Measurements from ENCODE around the gene DEFB119.
"Not testable (repeated sequence)": the region's sequence is repeated elsewhere in the genome, so short reads cannot be mapped to it uniquely, and the experiment has no call there.

Gene DEFB119

DNA sequence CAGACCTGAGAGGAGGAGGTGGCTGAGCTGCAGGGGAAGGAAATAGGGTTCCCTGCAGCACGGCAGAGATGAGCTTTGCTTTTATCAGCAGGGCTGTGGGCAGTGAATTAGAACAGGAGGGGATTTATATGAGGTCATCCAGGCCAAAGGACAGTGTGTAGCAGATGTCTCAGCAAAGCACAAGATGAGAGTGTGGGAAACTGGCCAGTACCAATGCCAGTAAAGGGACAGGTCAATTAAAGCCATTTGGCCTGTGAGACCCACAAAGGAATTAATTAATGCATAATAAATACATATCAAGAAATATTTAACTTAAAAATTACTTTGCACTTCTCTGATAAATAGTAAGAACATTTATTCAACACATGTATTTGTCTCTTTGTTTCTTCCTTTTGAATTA, at the start of gene DEFB119:
Gene DEFB119, minus strand, starts transcription at position 101 of the 400 bp plus-strand sequence. CDS start 107 bp downstream, outside the sequence.
- DNase-seq, result no peak

DNA sequence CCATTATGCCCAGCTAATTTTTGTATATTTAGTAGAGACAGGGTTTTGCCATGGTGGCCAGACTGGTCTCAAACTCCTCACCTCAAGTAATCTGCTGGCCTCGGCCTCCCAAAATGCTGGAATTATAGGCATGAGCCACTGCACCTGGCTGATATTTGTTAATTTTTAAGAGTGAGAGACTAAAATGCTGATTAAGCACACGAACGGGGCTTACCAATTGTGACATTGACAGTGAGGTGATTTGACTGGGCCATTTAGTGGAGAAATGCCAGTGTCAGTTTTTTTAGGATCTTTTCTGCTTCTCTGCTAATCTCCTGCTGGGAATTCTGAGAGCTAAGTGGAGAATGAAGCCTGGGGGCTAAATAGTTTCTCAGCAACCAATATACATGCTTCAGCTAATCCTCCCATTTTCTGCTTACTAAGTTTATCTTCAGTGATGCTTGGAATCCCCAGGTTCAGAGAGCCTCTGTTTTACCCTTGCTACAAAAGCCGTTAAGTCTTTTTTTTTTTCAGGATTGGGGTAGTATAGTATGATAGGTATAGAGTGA, 40.3 kb upstream of the DEFB119 start:
- DNase-seq, result no peak

GRCh38 chr20:31427576-31427975, 37.2 kb upstream of the DEFB119 start:
- not testable (repeated sequence) for DNase-seq

DNA sequence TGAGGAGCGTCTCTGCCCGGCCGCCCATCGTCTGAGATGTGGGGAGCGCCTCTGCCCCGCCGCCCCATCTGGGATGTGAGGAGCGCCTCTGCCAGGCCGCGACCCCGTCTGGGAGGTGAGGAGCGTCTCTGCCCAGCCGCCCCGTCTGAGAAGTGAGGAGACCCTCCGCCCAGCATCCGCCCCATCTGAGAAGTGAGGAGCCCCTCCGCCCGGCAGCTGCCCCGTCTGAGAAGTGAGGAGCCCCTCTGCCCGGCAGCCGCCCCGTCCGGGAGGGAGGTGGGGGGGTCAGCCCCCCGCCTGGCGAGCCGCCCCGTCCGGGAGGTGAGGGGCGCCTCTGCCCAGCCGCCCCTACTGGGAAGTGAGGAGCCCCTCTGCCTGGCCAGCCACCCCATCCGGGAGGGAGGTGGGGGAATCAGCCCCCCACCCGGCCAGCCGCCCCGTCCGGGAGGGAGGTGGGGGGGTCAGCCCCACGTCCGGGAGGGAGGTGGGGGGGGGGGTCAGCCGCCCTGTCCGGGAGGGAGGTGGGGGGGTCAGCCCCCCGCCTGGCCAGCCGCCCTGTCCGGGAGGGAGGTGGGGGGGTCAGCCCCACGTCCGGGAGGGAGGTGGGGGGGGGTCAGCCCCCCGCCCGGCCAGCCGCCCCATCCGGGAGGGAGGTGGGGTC, 36.6 kb upstream of the DEFB119 start:
- DNase-seq, result not testable (repeated sequence)

DNA sequence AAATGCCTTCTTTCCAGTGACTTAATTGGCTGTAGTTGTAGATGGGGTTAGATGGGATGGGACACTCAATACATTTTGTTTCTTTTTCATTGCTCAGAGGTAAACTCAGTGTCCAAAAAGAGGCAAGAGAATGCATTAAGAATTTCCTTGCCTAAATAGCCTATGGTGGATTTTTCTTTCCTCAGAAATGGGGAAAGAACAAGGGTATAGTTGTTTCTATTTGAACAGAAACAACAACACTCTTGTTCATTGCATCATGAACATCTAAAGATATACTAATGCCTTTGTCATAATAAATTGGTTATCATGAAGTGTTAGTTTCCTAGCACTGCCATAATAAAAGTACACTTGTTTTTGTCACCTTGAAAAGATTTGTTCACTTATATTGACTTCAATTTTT, 35.4 kb upstream of the DEFB119 start:
- DNase-seq, result no peak

DNA sequence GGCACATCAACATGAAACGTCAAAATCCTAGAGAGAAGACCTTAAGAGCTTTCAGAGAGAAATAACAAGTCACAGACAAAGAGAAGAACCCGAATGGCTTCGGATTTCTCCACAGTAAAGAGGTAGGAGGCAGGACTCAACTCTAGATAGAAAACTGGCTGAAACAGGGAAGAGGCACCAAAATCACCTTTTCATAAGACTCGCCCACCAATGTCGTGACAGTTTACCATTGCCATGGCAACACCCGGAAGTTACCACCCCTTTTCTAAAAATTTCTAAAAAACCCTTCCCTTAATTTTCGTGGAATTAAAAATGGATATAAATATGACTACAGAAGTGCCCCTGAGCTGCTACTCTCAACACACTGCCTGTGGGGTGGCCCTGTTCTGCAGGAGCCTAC, 27.9 kb upstream of the DEFB119 start:
- DNase-seq, result no peak

GRCh38 chr20:31415653-31416052, 25.3 kb upstream of the DEFB119 start:
- no peak for DNase-seq

DNA sequence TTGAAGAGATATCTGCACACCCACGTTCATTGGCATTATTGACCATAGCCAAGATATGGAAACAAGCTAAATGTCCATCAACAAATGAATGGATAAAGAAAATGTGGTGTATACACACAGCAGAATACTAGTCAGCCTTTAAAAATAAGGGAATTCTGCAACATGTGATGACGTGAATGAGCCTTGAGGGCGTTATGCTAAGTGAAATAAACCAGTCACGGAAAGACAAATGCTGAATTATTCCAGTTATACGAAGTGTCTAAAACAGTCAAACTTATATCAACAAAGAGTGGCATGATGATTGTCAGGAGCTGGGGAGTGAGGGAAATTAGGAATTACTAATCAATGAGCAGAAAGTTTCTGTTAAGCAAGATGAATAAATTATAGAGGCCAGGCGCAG, 24.0 kb upstream of the DEFB119 start:
- DNase-seq, result no peak

GRCh38 chr20:31410011-31410410, 19.6 kb upstream of the DEFB119 start:
- DNase-seq, result no peak

- DNase-seq, result no peak
Measured at GRCh38 chr20:31406115-31406514, 15.7 kb upstream of the DEFB119 start, which contains the start of gene DEFB121. DEFB121 (minus strand) TSS chr20:31406215; CDS start chr20:31406152, 63 bp downstream.

GRCh38 chr20:31403886-31404285, 13.5 kb upstream of the DEFB119 start:
- DNase-seq, result no peak

GRCh38 chr20:31394900-31395299, 4.5 kb upstream of the DEFB119 start:
- no peak for DNase-seq

DNA sequence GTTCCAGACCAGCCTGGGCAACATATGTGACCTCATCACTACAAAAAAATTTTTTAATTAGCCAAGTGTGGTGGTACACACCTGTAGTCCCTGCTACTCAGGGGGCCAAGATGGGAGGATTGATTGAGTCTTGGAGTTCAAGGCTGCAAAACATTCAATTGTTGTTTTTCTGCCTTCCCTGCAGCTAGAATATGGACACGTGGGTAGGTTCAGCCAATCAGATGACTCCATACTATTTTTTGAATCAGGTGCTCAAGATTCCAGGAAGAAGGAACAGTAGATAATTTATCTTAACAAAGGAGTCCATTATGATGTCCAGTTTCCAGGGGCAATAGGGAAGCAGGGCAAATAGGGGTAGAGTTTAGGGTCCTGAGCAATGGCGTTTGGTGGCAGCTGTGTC, 2.4 kb upstream of the DEFB119 start:
- no peak for DNase-seq

DNA sequence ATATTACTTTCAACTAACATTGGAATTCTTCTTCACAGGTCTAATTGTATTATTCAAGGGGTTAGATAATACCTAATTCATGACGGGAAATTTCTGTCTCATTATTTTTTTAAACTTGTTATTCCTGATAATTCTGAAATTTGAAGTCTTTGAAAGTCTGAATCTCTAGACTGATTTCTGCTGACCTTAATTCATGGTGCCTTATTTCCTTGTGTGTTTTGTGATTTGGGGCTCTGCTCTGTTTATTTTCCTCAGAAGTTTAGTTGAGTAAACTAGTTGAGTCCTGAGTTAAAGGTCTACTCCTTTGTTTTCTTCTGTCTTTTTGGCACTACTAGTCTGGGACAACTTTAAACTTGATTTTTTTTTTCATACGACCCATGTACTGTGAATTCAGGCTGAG, 16.0 kb downstream of the DEFB119 start:
- no peak for DNase-seq

GRCh38 chr20:31368301-31368700, 22.1 kb downstream of the DEFB119 start, which contains the start of gene DEFB118:
DEFB118 (plus strand) TSS chr20:31368601; CDS start chr20:31368651, 50 bp downstream.
- no peak for DNase-seq

DNA sequence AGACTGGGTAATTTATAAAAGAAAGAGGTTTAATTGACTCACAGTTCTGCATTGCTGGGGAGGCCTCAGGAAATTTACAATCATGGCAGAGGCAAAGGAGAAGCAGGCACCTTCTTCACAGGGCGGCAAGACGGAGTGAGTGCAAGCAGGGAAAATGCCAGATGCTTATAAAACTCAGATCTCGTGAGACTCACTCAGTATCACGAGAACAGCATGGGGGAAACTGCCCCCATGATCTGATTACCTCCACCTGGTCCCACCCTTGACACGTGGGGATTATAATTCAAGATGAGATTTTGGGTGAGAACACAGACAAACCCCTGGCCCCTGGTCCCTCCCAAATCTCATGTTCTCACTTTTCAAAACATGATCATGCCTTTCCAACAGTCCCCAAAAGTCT, 26.1 kb downstream of the DEFB119 start:
- not testable (repeated sequence) for DNase-seq

DNA sequence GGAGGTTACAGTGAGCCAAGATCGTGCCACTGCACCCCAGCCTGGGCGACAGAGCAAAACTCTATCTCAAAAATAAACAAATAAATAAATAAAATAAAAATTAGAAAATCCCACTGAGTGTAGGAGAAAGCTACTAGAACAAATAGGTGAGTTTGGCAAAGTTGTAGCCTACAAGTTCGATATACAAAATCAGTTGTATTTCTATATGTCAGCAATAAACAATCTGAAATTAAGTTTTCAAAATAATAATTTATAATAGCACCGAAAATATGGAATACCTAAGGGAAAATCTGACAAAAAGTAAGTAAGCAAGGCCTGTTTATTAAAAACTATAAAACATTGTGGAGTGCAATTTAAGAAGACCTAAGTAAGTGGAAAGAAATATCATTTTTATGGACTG, 27.1 kb downstream of the DEFB119 start:
- no peak for DNase-seq

- DNase-seq, result no peak
Measured at GRCh38 chr20:31355981-31356380, 34.4 kb downstream of the DEFB119 start.

DNA sequence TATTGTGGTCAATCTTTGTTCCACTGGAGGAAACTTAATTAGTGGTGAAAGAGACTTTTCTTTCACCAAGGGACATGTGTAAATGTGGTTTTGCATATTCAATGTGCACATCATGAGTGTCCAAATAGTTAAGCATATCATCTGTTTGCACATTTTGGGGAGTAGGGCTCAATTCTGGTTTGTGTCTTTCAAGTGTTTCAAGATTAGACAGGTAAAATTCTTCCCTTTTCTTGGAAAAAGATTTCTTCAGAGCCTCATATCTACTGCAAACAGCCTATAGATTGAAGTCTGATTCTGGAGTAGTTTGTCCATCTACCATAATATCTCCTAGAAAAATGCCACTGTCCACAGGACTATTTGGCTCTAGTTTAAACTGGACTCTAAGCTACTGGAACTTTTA, 48.9 kb downstream of the DEFB119 start:
- DNase-seq, result no peak

- DNase-seq, result no peak
Measured at GRCh38 chr20:31330893-31331292, 59.5 kb downstream of the DEFB119 start.

Data from CD4-positive, alpha-beta T cell treated with Interleukin-10 for 1 hour (primary cell).